Ectodermal cell (in vitro differentiated cells): ENCODE data around the gene TACC2.
"Not testable (repeated sequence)": the region's sequence is repeated elsewhere in the genome, so short reads cannot be mapped to it uniquely, and the experiment has no call there.

Experiments
- H3K27ac ChIP-seq: 2 replicates; pipeline ENCODE4 v1.7.0; 2013; ENCODE audit warnings: mild to moderate bottlenecking, low read depth, low read length; ENCODE audit not compliant: insufficient read depth, poor library complexity, severe bottlenecking
- H3K27me3 ChIP-seq: 2 replicates; pipeline ENCODE4 v1.7.0; 2013; ENCODE audit warnings: mild to moderate bottlenecking, low read length; ENCODE audit not compliant: insufficient read depth, control insufficient read depth, poor library complexity, severe bottlenecking
- H3K36me3 ChIP-seq: one replicate; pipeline ENCODE4 v1.7.0; 2013; ENCODE audit warnings: low read length; ENCODE audit not compliant: control insufficient read depth, insufficient read depth
- H3K4me1 ChIP-seq: one replicate; pipeline ENCODE4 v1.7.0; 2013; ENCODE audit warnings: low read length; ENCODE audit not compliant: control insufficient read depth, insufficient read depth
- H3K4me3 ChIP-seq: 2 replicates; pipeline ENCODE4 v1.7.0; 2013; ENCODE audit warnings: low read depth, low read length, control low read depth; ENCODE audit not compliant: insufficient read depth
- H3K9me3 ChIP-seq: 2 replicates; pipeline ENCODE4 v1.7.0; 2013; ENCODE audit warnings: mild to moderate bottlenecking, low read length, moderate library complexity; ENCODE audit not compliant: control insufficient read depth
- WGBS, 2 experiments: methylation state at CpG; one replicate each; pipeline ENCODE4 v1.1.7; 2013; ENCODE audit warnings: missing lambda C conversion rate in 2 of 2; 5-methylcytosine and 5-hydroxymethylcytosine counted together

TACC2 gene

GRCh38 chr10:121984463-121984862, 4.5 kb upstream of the TACC2 start:
- 93 to 95% methylated on average over 2 of the region's 2 CpGs for WGBS, 2 experiments
- no peaks in the 10 kb centered on the region for H3K4me1 ChIP-seq
- no peak overlapping the region for H3K4me3 ChIP-seq
- H3K27ac ChIP-seq: no peak overlapping the region
- H3K36me3 ChIP-seq: no peaks in the 10 kb centered on the region
- peaks cover 7% of the 10 kb centered on the region for H3K9me3 ChIP-seq
- no peaks in the 10 kb centered on the region for H3K27me3 ChIP-seq

DNA sequence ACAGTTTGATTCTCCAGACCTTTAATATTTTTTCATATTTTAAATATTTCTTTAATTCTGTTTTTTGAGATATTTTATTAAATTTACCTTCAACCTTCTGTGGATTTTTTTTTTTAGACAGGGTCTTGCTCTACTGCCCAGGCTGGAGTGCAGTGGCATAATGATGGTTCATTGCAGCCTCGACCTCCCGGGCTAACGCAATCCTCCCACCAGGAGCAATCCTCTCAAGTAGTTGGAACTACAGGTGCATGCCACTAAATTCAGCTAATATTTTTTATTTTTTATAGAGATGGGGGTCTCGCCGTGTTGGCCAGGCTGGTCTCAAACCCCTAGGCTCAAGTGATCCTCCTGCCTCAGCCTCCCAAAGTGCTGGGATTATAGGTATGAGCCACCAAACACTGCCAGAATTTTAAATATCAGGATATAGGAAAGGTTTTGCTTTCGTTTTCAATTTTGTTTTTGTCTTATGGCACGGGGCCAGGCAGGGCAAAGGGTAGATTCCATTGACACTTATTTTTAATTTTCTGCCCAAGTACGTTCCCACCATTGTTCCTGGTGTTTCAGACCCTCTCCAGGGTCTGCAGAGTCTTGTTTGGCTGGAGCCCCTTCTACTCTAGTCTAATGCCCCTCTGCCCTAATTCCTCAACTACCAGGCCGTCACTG, 1.2 kb downstream of the TACC2 start:
- Histone ChIP-seq H3K4me1 (peaks cover 13% of the 10 kb centered on the region), H3K27ac (no peak overlapping the region), H3K36me3 (no peaks in the 10 kb centered on the region), H3K4me3 (no peak overlapping the region), H3K27me3 (no peaks in the 10 kb centered on the region), H3K9me3 (no peaks in the 10 kb centered on the region)
- 90 to 96% methylated on average over 9 of the region's 9 CpGs for WGBS, 2 experiments

GRCh38 chr10:121991727-121992126, 2.8 kb downstream of the TACC2 start:
- H3K9me3 ChIP-seq, H3K27ac ChIP-seq, H3K36me3 ChIP-seq, H3K27me3 ChIP-seq, H3K4me3 ChIP-seq: not testable (repeated sequence)
- peaks cover 20% of the 10 kb centered on the region for H3K4me1 ChIP-seq
- 94 to 98% methylated on average over 4 of the region's 4 CpGs for WGBS, 2 experiments

DNA sequence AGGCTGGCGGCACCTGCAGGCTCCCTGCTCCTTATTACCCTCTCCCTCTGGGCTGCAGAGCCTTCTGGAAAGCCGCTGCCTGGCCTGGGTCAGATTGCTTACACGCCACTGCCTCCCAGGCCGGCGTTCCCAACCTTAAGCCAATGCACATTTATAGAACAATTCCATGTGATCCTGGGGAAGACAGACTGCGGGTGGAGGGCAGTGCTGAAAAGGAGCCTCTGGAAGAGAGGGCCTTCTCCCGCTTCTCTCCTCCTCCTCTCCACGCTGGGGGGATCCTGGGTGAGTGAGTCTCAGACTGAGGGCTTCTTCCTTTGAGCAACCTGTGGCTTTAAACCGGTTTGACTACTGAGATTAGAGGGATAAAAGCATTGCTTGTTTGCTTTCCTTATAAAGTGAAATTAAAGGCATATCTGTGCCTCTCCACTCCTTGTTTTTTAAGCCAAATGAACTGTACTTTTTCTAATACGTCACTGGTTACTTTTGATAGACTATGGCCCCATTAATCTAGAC, 5.5 kb downstream of the TACC2 start:
- H3K27me3 ChIP-seq: no peaks in the 10 kb centered on the region
- H3K27ac ChIP-seq: no peak overlapping the region
- H3K9me3 ChIP-seq: no peaks in the 10 kb centered on the region
- H3K4me1 ChIP-seq: peaks cover 20% of the 10 kb centered on the region
- H3K36me3 ChIP-seq: no peaks in the 10 kb centered on the region
- 51 to 54% methylated on average over 10 of the region's 10 CpGs for WGBS, 2 experiments
- no peak overlapping the region for H3K4me3 ChIP-seq

- no peaks in the 10 kb centered on the region for H3K9me3 ChIP-seq
- H3K27ac ChIP-seq: no peak overlapping the region
- H3K36me3 ChIP-seq: no peaks in the 10 kb centered on the region
- no peak overlapping the region for H3K4me3 ChIP-seq
- WGBS, 2 experiments: 95 to 97% methylated on average over 6 of the region's 6 CpGs
- no peaks in the 10 kb centered on the region for H3K27me3 ChIP-seq
- peaks cover 20% of the 10 kb centered on the region for H3K4me1 ChIP-seq
These were observed 9.5 kb downstream of the TACC2 start for GRCh38 chr10:121998462-121998861.

GRCh38 chr10:121999301-121999700, 10.3 kb downstream of the TACC2 start:
- Histone ChIP-seq H3K4me1 (peaks cover 13% of the 10 kb centered on the region), H3K27ac (no peak overlapping the region), H3K9me3 (no peaks in the 10 kb centered on the region), H3K4me3 (no peak overlapping the region), H3K36me3 (no peaks in the 10 kb centered on the region), H3K27me3 (no peaks in the 10 kb centered on the region)
- WGBS, 2 experiments: 95 to 97% methylated on average over 4 of the region's 4 CpGs

- 89 to 93% methylated on average over 1 of the region's 1 CpG for WGBS, 2 experiments
- Histone ChIP-seq H3K4me3 (no peak overlapping the region), H3K27me3 (no peaks in the 10 kb centered on the region), H3K27ac (no peak overlapping the region), H3K4me1 (no peaks in the 10 kb centered on the region), H3K36me3 (no peaks in the 10 kb centered on the region), H3K9me3 (no peaks in the 10 kb centered on the region)
These were observed 12.7 kb downstream of the TACC2 start for GRCh38 chr10:122001698-122002097.

GRCh38 chr10:122007415-122007814, 18.5 kb downstream of the TACC2 start:
- Histone ChIP-seq H3K27ac (no peak overlapping the region), H3K4me3 (no peak overlapping the region), H3K27me3 (no peaks in the 10 kb centered on the region), H3K4me1 (no peaks in the 10 kb centered on the region), H3K36me3 (no peaks in the 10 kb centered on the region), H3K9me3 (no peaks in the 10 kb centered on the region)
- 52 to 57% methylated on average over 3 of the region's 3 CpGs for WGBS, 2 experiments

DNA sequence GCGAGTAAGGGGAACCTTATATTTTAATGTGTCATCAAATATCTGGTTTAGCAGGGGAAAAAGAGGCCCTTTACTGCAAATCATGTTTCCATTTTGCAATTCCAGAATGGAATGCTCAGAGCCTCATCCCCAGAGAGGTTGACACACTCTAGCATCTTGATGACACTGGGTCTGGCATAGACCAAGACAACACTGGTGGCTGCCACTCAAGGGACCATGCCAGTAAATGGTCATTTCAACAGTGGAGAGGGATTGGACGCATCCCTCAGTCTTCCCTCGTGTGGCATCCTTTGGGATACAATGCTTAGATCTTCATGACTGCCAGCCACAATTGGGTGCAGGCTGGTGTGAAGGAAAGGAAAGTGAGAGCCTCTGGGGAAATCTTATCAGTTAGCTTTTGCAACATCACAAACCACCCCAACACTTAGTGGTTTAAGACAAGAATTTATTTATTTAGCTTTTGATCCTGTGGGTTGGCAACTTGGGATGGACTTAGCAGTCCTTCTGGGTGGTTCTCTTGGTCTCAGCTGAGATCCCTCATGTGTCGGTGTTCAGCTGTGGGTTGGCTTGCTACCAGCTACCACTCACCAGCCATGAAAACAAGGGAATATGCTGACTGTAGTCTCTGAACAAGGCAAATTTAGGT, 21.6 kb downstream of the TACC2 start:
- Histone ChIP-seq H3K27ac (no peak overlapping the region), H3K36me3 (no peaks in the 10 kb centered on the region), H3K27me3 (no peaks in the 10 kb centered on the region), H3K4me3 (no peak overlapping the region), H3K4me1 (no peaks in the 10 kb centered on the region), H3K9me3 (no peaks in the 10 kb centered on the region)
- WGBS, 2 experiments: 91 to 93% methylated on average over 4 of the region's 4 CpGs

GRCh38 chr10:122012731-122013130, 23.8 kb downstream of the TACC2 start:
- H3K27ac ChIP-seq: no peak overlapping the region
- no peaks in the 10 kb centered on the region for H3K9me3 ChIP-seq
- H3K27me3 ChIP-seq: no peaks in the 10 kb centered on the region
- H3K4me1 ChIP-seq: no peaks in the 10 kb centered on the region
- H3K4me3 ChIP-seq: no peak overlapping the region
- WGBS, 2 experiments: 90 to 92% methylated on average over 5 of the region's 5 CpGs
- H3K36me3 ChIP-seq: no peaks in the 10 kb centered on the region
